IPS-NIHi11 (cell line): Measurements from ENCODE around the gene CDH13.

Experiments used
- DNase-seq: peaks from one replicate; pipeline ENCODE4 v3.0.0; 2012; ENCODE audit warnings: mixed read lengths, low spot score

Gene CDH13

GRCh38 chr16:82628711-82629110, 1.9 kb downstream of the CDH13 start:
- DNase-seq = no peak

GRCh38 chr16:82629441-82630027, 2.8 kb downstream of the CDH13 start:
- no peak for DNase-seq

GRCh38 chr16:82630219-82630618, 3.5 kb downstream of the CDH13 start:
- DNase-seq = no peak

- DNase-seq = no peak
These were observed 3.9 kb downstream of the CDH13 start for GRCh38 chr16:82630688-82631087.

GRCh38 chr16:82631701-82632685, 5.2 kb downstream of the CDH13 start:
- peak; percentile 43 for DNase-seq

- DNase-seq = no peak
These were observed 7.3 kb downstream of the CDH13 start for GRCh38 chr16:82633964-82634600.

GRCh38 chr16:82634955-82635610, 8.3 kb downstream of the CDH13 start:
- DNase-seq = no peak

- DNase-seq = no peak
These were observed 9.7 kb downstream of the CDH13 start for GRCh38 chr16:82636485-82636884.

GRCh38 chr16:82636958-82637357, 10.2 kb downstream of the CDH13 start:
- DNase-seq = no peak

- DNase-seq = no peak
These were observed 11.5 kb downstream of the CDH13 start for GRCh38 chr16:82638095-82638798.

- no peak for DNase-seq
These were observed 12.5 kb downstream of the CDH13 start for GRCh38 chr16:82639263-82639662.

GRCh38 chr16:82639666-82640336, 13.0 kb downstream of the CDH13 start:
- peak; percentile 68 for DNase-seq

- DNase-seq = no peak
These were observed 14.7 kb downstream of the CDH13 start for GRCh38 chr16:82641336-82641984.

GRCh38 chr16:82643136-82643535, 16.4 kb downstream of the CDH13 start:
- no peak for DNase-seq

- DNase-seq = peak; percentile 29
These were observed 17.3 kb downstream of the CDH13 start for GRCh38 chr16:82643936-82644630.

- no peak for DNase-seq
These were observed 19.7 kb downstream of the CDH13 start for GRCh38 chr16:82646504-82646903.

- no peak for DNase-seq
These were observed 23.0 kb downstream of the CDH13 start for GRCh38 chr16:82649766-82650165.

GRCh38 chr16:82650804-82651203, 24.0 kb downstream of the CDH13 start:
- DNase-seq = no peak

- DNase-seq = no peak
These were observed 25.3 kb downstream of the CDH13 start for GRCh38 chr16:82651921-82652601.
